Measurements from ENCODE around the gene PLA2G4A.
"Not testable (repeated sequence)": the region's sequence is repeated elsewhere in the genome, so short reads cannot be mapped to it uniquely, and the experiment has no call there.

PLA2G4A gene

GRCh38 chr1:186873687-186874086 lies 44.9 kb downstream of the PLA2G4A start:
- DNase-seq (ENCODE audit: low read depth in 2 of 2): no peak

- no peak for DNase-seq (ENCODE audit: low read depth in 2 of 2)
Observed at GRCh38 chr1:186875896-186876835, 47.4 kb downstream of the PLA2G4A start.

- DNase-seq (ENCODE audit: low read depth in 2 of 2): no peak
Observed at GRCh38 chr1:186878356-186878755, 49.6 kb downstream of the PLA2G4A start.

- no peak for DNase-seq (ENCODE audit: low read depth in 2 of 2)
Observed at GRCh38 chr1:186880982-186881381, 52.2 kb downstream of the PLA2G4A start.

GRCh38 chr1:186882372-186883134 lies 53.8 kb downstream of the PLA2G4A start:
- DNase-seq (ENCODE audit: low read depth in 2 of 2): no peak

GRCh38 chr1:186884251-186884650 lies 55.5 kb downstream of the PLA2G4A start:
- no peak for DNase-seq (ENCODE audit: low read depth in 2 of 2)

- no peak for DNase-seq (ENCODE audit: low read depth in 2 of 2)
Observed at GRCh38 chr1:186887203-186887602, 58.5 kb downstream of the PLA2G4A start.

- no peak for DNase-seq (ENCODE audit: low read depth in 2 of 2)
Observed at GRCh38 chr1:186888367-186888766, 59.6 kb downstream of the PLA2G4A start.

GRCh38 chr1:186892936-186893335 lies 64.2 kb downstream of the PLA2G4A start:
- DNase-seq (ENCODE audit: low read depth in 2 of 2): no peak

- DNase-seq (ENCODE audit: low read depth in 2 of 2): no peak
Observed at GRCh38 chr1:186894415-186894814, 65.7 kb downstream of the PLA2G4A start.

- DNase-seq (ENCODE audit: low read depth in 2 of 2): no peak
Observed at GRCh38 chr1:186896211-186896610, 67.5 kb downstream of the PLA2G4A start.

GRCh38 chr1:186897008-186897407 lies 68.3 kb downstream of the PLA2G4A start:
- no peak for DNase-seq (ENCODE audit: low read depth in 2 of 2)

GRCh38 chr1:186899577-186899976 lies 70.8 kb downstream of the PLA2G4A start:
- DNase-seq (ENCODE audit: low read depth in 2 of 2): no peak

- DNase-seq (ENCODE audit: low read depth in 2 of 2): no peak
Observed at GRCh38 chr1:186899977-186900376, 71.2 kb downstream of the PLA2G4A start.

- DNase-seq (ENCODE audit: low read depth in 2 of 2): no peak
Observed at GRCh38 chr1:186900539-186901237, 71.9 kb downstream of the PLA2G4A start.

GRCh38 chr1:186901631-186902030 lies 72.9 kb downstream of the PLA2G4A start:
- DNase-seq (ENCODE audit: low read depth in 2 of 2): no peak

GRCh38 chr1:186903374-186904136 lies 74.8 kb downstream of the PLA2G4A start:
- DNase-seq (ENCODE audit: low read depth in 2 of 2): no peak

GRCh38 chr1:186904361-186904760 lies 75.6 kb downstream of the PLA2G4A start:
- DNase-seq (ENCODE audit: low read depth in 2 of 2): no peak

- DNase-seq (ENCODE audit: low read depth in 2 of 2): no peak
Observed at GRCh38 chr1:186905561-186905960, 76.8 kb downstream of the PLA2G4A start.

GRCh38 chr1:186915555-186915954 lies 86.8 kb downstream of the PLA2G4A start:
- DNase-seq (ENCODE audit: low read depth in 2 of 2): no peak

- not testable (repeated sequence) for DNase-seq (ENCODE audit: low read depth in 2 of 2)
Observed at GRCh38 chr1:186917106-186917786, 88.5 kb downstream of the PLA2G4A start.

All from stimulated activated CD8-positive, alpha-beta memory T cell treated with anti-CD3 and anti-CD28 coated beads, Interleukin-15, amount 100 ng/mL, for 48 hours (primary cell).